PFSK-1 (cell line): Measurements from ENCODE around the gene BANK1.

Source experiments
- FOXP2 ChIP-seq: optimal IDR thresholded peaks from 2 replicates; pipeline ENCODE3; 2011; ENCODE audit warnings: borderline replicate concordance, control low read depth, inconsistent platforms; ENCODE audit not compliant: insufficient read depth; ENCODE audit errors: extremely low read length, extremely low read depth
- TAF1 ChIP-seq: IDR thresholded peaks from 2 replicates; pipeline ENCODE4 v1.6.1; 2012; ENCODE audit warnings: low read length, control low read depth, borderline replicate concordance; ENCODE audit not compliant: insufficient read depth

DNA sequence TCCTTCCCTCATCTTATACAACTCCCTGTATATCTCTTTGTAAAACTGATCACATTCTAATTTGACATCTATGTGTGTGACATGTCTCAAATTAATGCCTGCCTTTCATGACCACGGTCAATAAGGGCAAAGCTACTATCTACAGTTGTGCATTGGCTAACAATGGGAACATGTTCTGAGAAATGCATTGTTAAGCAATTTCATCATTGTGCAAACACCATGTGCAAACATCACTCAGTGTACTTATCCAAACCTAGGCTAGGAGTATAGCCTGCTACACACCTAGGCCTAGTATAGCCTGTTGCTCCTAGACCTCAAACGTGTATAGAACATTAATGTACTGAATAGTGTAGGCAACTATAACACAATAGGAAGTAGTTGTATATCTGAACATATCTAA is 95.0 kb downstream of the BANK1 start:
- TF ChIP-seq TAF1: no peak
- no peak for TF ChIP-seq FOXP2
